HG03280 (cell line): Measurements from ENCODE around the gene CBFA2T3.

Experiments used
- ATAC-seq: cut with Tn5 transposase; IDR thresholded peaks from one replicate; pipeline ENCODE4 v1.9.1; 2021; ENCODE audit warnings: mild to moderate bottlenecking, moderate library complexity; ENCODE audit not compliant: unreplicated experiment

Gene CBFA2T3

GRCh38 chr16:88911136-88911945 is 65.7 kb downstream of the CBFA2T3 start:
- no peak for ATAC-seq

GRCh38 chr16:88910284-88911135 is 66.5 kb downstream of the CBFA2T3 start:
- no peak for ATAC-seq

- no peak for ATAC-seq
These were observed 67.4 kb downstream of the CBFA2T3 start for GRCh38 chr16:88909431-88910210.

GRCh38 chr16:88908307-88908706 is 68.7 kb downstream of the CBFA2T3 start:
- ATAC-seq = no peak

GRCh38 chr16:88907768-88908167 is 69.2 kb downstream of the CBFA2T3 start:
- ATAC-seq = no peak

- no peak for ATAC-seq
These were observed 70.4 kb downstream of the CBFA2T3 start for GRCh38 chr16:88906535-88907105.

- no peak for ATAC-seq
These were observed 71.0 kb downstream of the CBFA2T3 start for GRCh38 chr16:88906020-88906419.

GRCh38 chr16:88905563-88905962 is 71.4 kb downstream of the CBFA2T3 start:
- ATAC-seq = no peak

- ATAC-seq = no peak
These were observed 72.2 kb downstream of the CBFA2T3 start for GRCh38 chr16:88904676-88905365.

- no peak for ATAC-seq
These were observed 73.7 kb downstream of the CBFA2T3 start for GRCh38 chr16:88903267-88903666.

- no peak for ATAC-seq
These were observed 74.3 kb downstream of the CBFA2T3 start for GRCh38 chr16:88902744-88903143.

GRCh38 chr16:88901718-88902337 is 75.2 kb downstream of the CBFA2T3 start:
- no peak for ATAC-seq

GRCh38 chr16:88900662-88901052 is 76.3 kb downstream of the CBFA2T3 start:
- ATAC-seq = no peak

- no peak for ATAC-seq
These were observed 76.9 kb downstream of the CBFA2T3 start for GRCh38 chr16:88899901-88900661.

GRCh38 chr16:88897696-88898425 is 79.1 kb downstream of the CBFA2T3 start:
- ATAC-seq = no peak

GRCh38 chr16:88896238-88897070 is 80.6 kb downstream of the CBFA2T3 start:
- ATAC-seq = no peak

GRCh38 chr16:88895335-88895734 is 81.7 kb downstream of the CBFA2T3 start:
- no peak for ATAC-seq
